Heart right ventricle (tissue), 16 donors: ENCODE measurements around the gene SMARCE1. TPM values are rescaled to one million over a fixed set of nuclear protein-coding genes. Genes with fewer than 3 reads are reported as not detected.

Source experiments
- ATAC-seq, 8 donors: fragments of 200-7000 bp; cut with Tn5 transposase; one replicate each; pipeline ENCODE4 v1.9.1; 2020; ENCODE audit warnings: mild to moderate bottlenecking in 8 of 8, moderate library complexity in 8 of 8, moderate number of reproducible peaks in 1 of 8
- DNase-seq, 2 donors: peaks; one replicate each; pipeline ENCODE4 v3.0.0-alpha.2; 2020
- H3K27ac ChIP-seq, 10 donors: fragments of 200-600 bp; sonication (generic) in 2 of 10; one replicate each; pipeline versions ENCODE4 v1.5.0 to v1.8.0; 2020 to 2022; ENCODE audit warnings: mild to moderate bottlenecking in 3 of 10
- H3K27me3 ChIP-seq, 7 donors: fragments of 200-600 bp; one replicate each; pipeline ENCODE4 v1.8.0; 2021 to 2022; ENCODE audit warnings: mild to moderate bottlenecking in 2 of 7
- H3K36me3 ChIP-seq, 9 donors: fragments of 200-600 bp; sonication (generic) in 1 of 9; one replicate each; pipeline versions ENCODE4 v1.5.0 to v1.8.0; 2020 to 2022; ENCODE audit warnings: mild to moderate bottlenecking in 2 of 9
- H3K4me1 ChIP-seq, 9 donors: fragments of 200-600 bp; sonication (generic) in 1 of 9; one replicate each; pipeline versions ENCODE4 v1.5.0 to v1.8.0; 2020 to 2022; ENCODE audit warnings: mild to moderate bottlenecking in 4 of 9
- H3K4me3 ChIP-seq, 10 donors: fragments of 200-600 bp; sonication (generic) in 2 of 10; one replicate each; pipeline versions ENCODE4 v1.5.0 to v1.8.0; 2020 to 2022; ENCODE audit warnings: mild to moderate bottlenecking in 7 of 10, moderate library complexity in 2 of 10
- H3K9me3 ChIP-seq, 11 donors: fragments of 200-600 bp in 10 of 11; sonication (generic) in 2 of 11; one replicate each; pipeline versions ENCODE4 v1.5.0 to v1.8.0; 2013 to 2022; ENCODE audit warnings: mild to moderate bottlenecking in 2 of 11, control low read depth in 1 of 11, moderate library complexity in 1 of 11
- WGBS, 2 donors: extraction: QIAGEN DNeasy Blood & Tissue Kit; methylation state at CpG; one replicate each; pipeline ENCODE4 v1.1.7; 2013; ENCODE audit warnings: inconsistent platforms in 1 of 2; 5-methylcytosine and 5-hydroxymethylcytosine counted together
- intact Hi-C, 10 donors: fragments of 100-400 bp; cut with DNase I; formaldehyde crosslinking; loops; one replicate each; pipeline versions ENCODE4 v1.11.1 to v1.14.2; 2022
- polyA plus RNA-seq, 2 donors: library from polyadenylated mRNA; stranded (reverse); fragments of 200-250 nt; gene quantifications; one replicate each; pipeline ENCODE4 v1.2.3, GENCODE V29; 2013
- total RNA-seq, 10 donors: library from RNA; stranded (reverse); fragmentation: NEBNext Ultra II Directional in 3 of 10; extraction: Animal tissue kit (Norgen Biotek cat#: 25700) in 3 of 10; gene quantifications; one replicate each; pipeline versions ENCODE4 v1.2.1 to v1.2.4, GENCODE V29; 2021 to 2023
- TF ChIP-seq, protein P1 (sequence below), 9 donors: fragments of 200-600 bp; sonication (generic) in 2 of 9; IDR thresholded peaks; one replicate each; pipeline versions ENCODE4 v1.5.0 to v1.8.0; 2021 to 2022; ENCODE audit warnings: antibody characterized with exemption in 9 of 9, mild to moderate bottlenecking in 5 of 9, moderate library complexity in 1 of 9
- donor health status: Arrhythmogenic right ventricular cardiomyopathy.
- donor health status: ischemic (EF 13 %, LVEDD 7.1; RV severe dilation, severe dysfunction).
- donor health status: healthy with polysubstance abuse.
- donor health status: DM: no; HTN: yes; CAD: no.
- donor health status: DM: no; HTN: no; CAD: no.
- donor health status: ischemic (EF 25% LVEDD 6.9; RV normal size, moderate dysfunction).
- donor health status: ischemic (EF 25% LVEDD 5.7; RV mildly dilated, moderate dysfunction).
- donor health status: healthy.
- donor health status: DM: yes; HTN: yes; CAD: no.
- donor health status: Ischemic cardiomyopathy.
- donor health status: ischemic (EF 35%, LVEDD 5.7; RV mildly dilated, moderate dysfunction).
- donor health status: nonischemic (EF 11% LVEDD 7.7; RV severe dilation, severe dysfunction).
- donor health status: DM: yes; HTN: yes; CAD: no.
- donor health status: PGD.
- donor health status: ischemic (EF 29% LVEDD 5.4; RV normal size, mild dysfunction).
- donor health status: nonischemic (EF 23%, LVEDD 6.1; RV moderate dilation, normal function).

SMARCE1 gene
- total and polyA plus RNA-seq, 12 donors = 48.6 to 85.5 (median 65.3) TPM

- Histone ChIP-seq H3K4me1 (peaks cover 0 to 1% (median 0%) of the 10 kb centered on the region in 9 donors), H3K27me3 (peaks cover 0 to 40% (median 4%) of the 10 kb centered on the region in 7 donors), H3K4me3 (no peak overlapping the region), H3K36me3 (no peaks in the 10 kb centered on the region), H3K9me3 (no peaks in the 10 kb centered on the region), H3K27ac (no peak overlapping the region)
- WGBS, 2 donors = 79 to 83% methylated on average over 7 of the region's 7 CpGs
- intact Hi-C loops = no loop called here
- TF ChIP-seq, protein P1, sequence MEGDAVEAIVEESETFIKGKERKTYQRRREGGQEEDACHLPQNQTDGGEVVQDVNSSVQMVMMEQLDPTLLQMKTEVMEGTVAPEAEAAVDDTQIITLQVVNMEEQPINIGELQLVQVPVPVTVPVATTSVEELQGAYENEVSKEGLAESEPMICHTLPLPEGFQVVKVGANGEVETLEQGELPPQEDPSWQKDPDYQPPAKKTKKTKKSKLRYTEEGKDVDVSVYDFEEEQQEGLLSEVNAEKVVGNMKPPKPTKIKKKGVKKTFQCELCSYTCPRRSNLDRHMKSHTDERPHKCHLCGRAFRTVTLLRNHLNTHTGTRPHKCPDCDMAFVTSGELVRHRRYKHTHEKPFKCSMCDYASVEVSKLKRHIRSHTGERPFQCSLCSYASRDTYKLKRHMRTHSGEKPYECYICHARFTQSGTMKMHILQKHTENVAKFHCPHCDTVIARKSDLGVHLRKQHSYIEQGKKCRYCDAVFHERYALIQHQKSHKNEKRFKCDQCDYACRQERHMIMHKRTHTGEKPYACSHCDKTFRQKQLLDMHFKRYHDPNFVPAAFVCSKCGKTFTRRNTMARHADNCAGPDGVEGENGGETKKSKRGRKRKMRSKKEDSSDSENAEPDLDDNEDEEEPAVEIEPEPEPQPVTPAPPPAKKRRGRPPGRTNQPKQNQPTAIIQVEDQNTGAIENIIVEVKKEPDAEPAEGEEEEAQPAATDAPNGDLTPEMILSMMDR (IDR thresholded peaks at IDR 0.05) = no peak
- no peak for DNase-seq
- no peak for ATAC-seq
Observed at GRCh38 chr17:40659911-40660310, 12.3 kb upstream of the SMARCE1 start.

- H3K9me3 ChIP-seq = no peaks in the 10 kb centered on the region
- H3K4me3 ChIP-seq = no peak overlapping the region
- TF ChIP-seq, protein P1 (IDR thresholded peaks at IDR 0.05) = no peak
- ATAC-seq (no peak), DNase-seq (no peak)
- intact Hi-C loops = no loop called here
- peaks cover 0 to 24% (median 0%) of the 10 kb centered on the region in 7 donors for H3K27me3 ChIP-seq
- H3K36me3 ChIP-seq = no peaks in the 10 kb centered on the region
- no peak overlapping the region for H3K27ac ChIP-seq
- H3K4me1 ChIP-seq = no peaks in the 10 kb centered on the region
Observed at GRCh38 chr17:40658396-40658795, 10.8 kb upstream of the SMARCE1 start.

DNA sequence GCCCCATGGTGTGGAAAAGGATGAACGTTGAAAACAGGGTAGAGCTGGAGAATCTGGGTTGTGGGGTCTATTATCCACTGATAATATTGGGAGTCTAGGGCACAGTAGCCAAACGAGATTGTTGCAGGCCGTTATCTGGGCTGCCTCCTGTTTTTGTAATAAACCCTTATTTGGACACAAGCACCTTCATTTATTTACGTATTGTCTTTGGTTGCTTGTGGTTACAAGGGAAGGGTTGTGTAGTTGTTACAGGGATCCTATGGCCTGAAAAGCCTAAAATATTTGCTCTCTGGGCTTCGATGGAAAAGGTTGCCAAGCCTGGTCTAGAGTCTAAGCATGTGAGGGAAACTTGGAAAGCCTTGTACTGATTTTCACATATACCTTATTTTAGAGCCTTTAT is 4.3 kb upstream of the SMARCE1 start:
- TF ChIP-seq, protein P1 (IDR thresholded peaks at IDR 0.05) = no peak
- intact Hi-C loops = no loop called here
- Histone ChIP-seq H3K27me3 (peaks cover 0 to 3% (median 0%) of the 10 kb centered on the region in 7 donors), H3K4me1 (peaks cover 2 to 14% (median 11%) of the 10 kb centered on the region in 9 donors), H3K27ac (no peak overlapping the region), H3K4me3 (no peak overlapping the region), H3K9me3 (no peaks in the 10 kb centered on the region), H3K36me3 (no peaks in the 10 kb centered on the region)
- DNase-seq (no peak), ATAC-seq (no peak)
- 66 to 68% methylated on average over 5 of the region's 5 CpGs for WGBS, 2 donors

- Histone ChIP-seq H3K27ac (peak overlapping the region; percentile 96 to 100 (median 99)), H3K4me1 (peaks cover 14 to 48% (median 33%) of the 10 kb centered on the region in 9 donors), H3K4me3 (peak overlapping the region; percentile 76 to 96 (median 90)), H3K27me3 (no peaks in the 10 kb centered on the region), H3K9me3 (no peaks in the 10 kb centered on the region), H3K36me3 (peaks cover 0 to 24% (median 8%) of the 10 kb centered on the region in 9 donors)
- TF ChIP-seq, protein P1 (IDR thresholded peaks at IDR 0.05) = no peak
- intact Hi-C loops = no loop called here
- WGBS, 2 donors = 2% methylated on average over 28 of the region's 28 CpGs
- peak; percentile 23 to 75 (median 58) for ATAC-seq
- DNase-seq = peak in 1 of 2 donors; percentile 38
Observed at GRCh38 chr17:40648384-40648968, 858 bp upstream of the SMARCE1 start.
